ENCODE measurements around the gene GAREM1. TPM values are rescaled to one million over a fixed set of nuclear protein-coding genes. Genes with fewer than 3 reads are reported as not detected.

Gene GAREM1
- total RNA-seq, 1 donor from 2014 or later, result 10.0 TPM

DNA sequence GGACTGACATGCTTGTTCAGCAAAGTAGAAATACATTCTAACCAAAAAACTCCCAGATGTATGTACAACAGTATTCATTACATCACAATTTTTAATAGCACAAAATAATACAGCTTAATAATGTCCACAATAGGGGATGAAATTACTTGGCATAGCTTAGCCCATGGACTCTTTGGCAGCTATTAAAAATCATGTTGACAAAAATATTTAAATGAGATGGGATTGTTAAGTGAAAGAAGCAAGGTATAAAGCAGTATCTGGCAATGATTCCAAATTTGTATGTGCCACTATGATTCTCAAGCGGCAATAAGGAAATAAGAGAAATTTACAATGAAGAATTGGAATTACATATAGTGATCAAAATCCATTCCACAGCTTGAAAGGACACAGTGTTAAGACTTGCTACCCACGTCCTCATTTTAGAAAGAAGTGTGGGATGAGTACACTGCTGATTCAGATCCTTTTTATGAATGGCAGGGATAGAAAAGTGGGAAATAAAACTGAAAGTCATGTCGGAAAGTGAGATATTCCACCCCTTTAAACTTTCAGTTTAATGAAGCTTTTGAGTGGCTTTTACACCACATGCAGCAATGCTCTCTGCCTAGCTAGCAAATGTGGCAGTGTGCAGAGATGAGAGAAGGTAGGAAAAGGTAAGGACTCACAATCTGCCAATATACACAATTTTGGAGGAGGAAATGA, 2.4 kb downstream of the GAREM1 start:
- Histone ChIP-seq H3K4me3 (ENCODE audit: low read depth, low read length) (peak overlapping the region; percentile 81), H3K27me3 (ENCODE audit: control insufficient read depth, insufficient read depth, low read length) (no peaks in the 10 kb centered on the region), H3K36me3 (ENCODE audit: control insufficient read depth, insufficient read depth, low read length) (no peaks in the 10 kb centered on the region)
- DNase-seq (ENCODE audit: low read depth) (peak; percentile 13), FAIRE-seq (no peak)
- TF ChIP-seq, protein P1, sequence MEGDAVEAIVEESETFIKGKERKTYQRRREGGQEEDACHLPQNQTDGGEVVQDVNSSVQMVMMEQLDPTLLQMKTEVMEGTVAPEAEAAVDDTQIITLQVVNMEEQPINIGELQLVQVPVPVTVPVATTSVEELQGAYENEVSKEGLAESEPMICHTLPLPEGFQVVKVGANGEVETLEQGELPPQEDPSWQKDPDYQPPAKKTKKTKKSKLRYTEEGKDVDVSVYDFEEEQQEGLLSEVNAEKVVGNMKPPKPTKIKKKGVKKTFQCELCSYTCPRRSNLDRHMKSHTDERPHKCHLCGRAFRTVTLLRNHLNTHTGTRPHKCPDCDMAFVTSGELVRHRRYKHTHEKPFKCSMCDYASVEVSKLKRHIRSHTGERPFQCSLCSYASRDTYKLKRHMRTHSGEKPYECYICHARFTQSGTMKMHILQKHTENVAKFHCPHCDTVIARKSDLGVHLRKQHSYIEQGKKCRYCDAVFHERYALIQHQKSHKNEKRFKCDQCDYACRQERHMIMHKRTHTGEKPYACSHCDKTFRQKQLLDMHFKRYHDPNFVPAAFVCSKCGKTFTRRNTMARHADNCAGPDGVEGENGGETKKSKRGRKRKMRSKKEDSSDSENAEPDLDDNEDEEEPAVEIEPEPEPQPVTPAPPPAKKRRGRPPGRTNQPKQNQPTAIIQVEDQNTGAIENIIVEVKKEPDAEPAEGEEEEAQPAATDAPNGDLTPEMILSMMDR (IDR thresholded peaks at IDR 0.05; ENCODE audit: insufficient read depth, low read length, severe bottlenecking), result no peak

DNA sequence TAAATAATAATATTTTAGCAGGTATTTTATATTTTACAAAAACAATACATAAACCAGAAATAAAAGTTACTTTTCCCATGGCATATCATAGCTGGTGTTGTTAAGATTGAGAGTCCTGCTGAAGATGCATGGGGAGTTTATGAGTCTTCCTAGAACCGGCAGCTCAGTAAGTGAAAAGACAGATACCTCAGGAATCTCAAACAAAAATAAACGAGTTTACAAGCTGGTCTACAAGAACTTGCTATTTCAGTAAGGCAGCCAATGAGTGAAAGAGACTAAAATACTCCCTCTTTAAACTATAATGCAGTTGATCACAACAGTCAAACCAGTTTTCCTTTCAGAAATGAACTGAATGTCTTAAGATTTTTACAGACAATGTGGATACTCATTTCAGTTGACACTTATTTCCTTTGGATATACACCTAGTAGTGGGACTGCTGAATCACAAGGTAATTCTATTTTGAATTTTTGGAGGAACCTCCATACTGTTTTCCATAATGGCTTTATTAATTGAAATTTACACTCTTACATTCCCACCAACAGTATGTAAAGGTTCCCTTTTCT, 8.9 kb downstream of the GAREM1 start:
- Histone ChIP-seq H3K4me3 (ENCODE audit: low read depth, low read length) (no peak overlapping the region), H3K36me3 (ENCODE audit: control insufficient read depth, insufficient read depth, low read length) (no peaks in the 10 kb centered on the region), H3K27me3 (ENCODE audit: control insufficient read depth, insufficient read depth, low read length) (no peaks in the 10 kb centered on the region)
- TF ChIP-seq, protein P1 (IDR thresholded peaks at IDR 0.05; ENCODE audit: insufficient read depth, low read length, severe bottlenecking), result no peak
- FAIRE-seq, result no peak
- no peak for DNase-seq (ENCODE audit: low read depth)

DNA sequence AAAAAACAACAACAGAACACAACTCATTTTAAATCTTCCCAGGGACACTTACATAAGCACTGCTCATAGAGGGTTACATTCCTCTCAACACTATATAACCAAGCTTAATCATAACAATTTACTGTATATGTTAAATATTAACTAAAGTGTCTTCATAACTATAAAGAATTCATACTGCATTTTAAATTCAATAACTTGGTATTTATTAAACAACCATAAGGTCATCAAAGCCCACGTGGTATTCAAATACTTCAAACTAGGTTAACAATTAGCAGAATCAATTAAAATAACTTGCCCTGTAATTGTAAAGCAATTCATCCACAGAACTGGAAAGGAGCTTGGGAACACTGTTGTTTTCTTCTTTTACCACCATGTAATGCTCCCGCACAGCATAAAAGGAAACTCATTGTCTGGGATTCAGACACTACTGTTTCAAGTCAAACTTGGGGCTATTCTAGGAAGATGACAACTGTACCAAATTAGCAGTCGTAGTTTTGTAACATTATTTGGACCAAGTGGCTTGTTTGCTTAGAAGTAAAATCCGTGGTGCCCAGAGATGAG, 10.4 kb downstream of the GAREM1 start:
- Histone ChIP-seq H3K4me3 (ENCODE audit: low read depth, low read length) (no peak overlapping the region), H3K27me3 (ENCODE audit: control insufficient read depth, insufficient read depth, low read length) (no peaks in the 10 kb centered on the region), H3K36me3 (ENCODE audit: control insufficient read depth, insufficient read depth, low read length) (no peaks in the 10 kb centered on the region)
- TF ChIP-seq, protein P1 (IDR thresholded peaks at IDR 0.05; ENCODE audit: insufficient read depth, low read length, severe bottlenecking), result no peak
- DNase-seq (ENCODE audit: low read depth) (no peak), FAIRE-seq (no peak)

DNA sequence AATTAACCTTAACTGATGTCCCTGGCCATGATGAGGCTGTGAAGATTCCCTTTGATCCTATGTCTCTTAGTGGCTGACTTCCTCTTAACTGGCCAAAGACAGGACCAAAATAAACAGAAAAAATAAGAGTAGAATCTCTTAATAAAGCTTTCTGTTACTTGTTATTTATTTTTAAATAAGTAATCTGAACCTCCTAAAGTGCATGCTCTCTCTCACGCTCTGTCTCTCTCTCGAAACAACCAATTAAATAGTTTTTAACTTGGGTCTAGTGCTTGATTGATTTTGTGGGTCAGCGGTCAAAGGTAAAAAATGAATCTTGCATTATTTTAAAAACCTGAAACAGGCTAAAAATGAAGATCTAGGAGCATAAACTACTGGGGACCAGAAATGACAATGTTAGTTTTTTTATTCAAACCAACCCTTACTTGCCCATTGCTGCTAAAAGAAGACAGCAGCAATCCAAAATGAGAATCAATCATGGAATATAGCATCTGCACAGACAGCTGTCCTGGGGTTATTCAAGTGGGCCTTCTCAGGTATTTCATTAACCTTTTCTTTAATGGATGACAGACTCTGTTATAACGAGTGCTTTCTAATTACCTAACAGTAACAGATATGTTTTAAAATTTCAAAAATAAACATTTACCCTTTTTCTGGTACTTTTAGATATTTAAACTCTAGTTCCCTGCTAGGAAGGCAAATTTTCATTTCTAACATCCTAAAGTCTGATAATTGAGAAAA, 11.2 kb downstream of the GAREM1 start:
- TF ChIP-seq, protein P1 (IDR thresholded peaks at IDR 0.05; ENCODE audit: insufficient read depth, low read length, severe bottlenecking), result no peak
- H3K36me3 ChIP-seq (ENCODE audit: control insufficient read depth, insufficient read depth, low read length), result no peaks in the 10 kb centered on the region
- FAIRE-seq (no peak), DNase-seq (ENCODE audit: low read depth) (no peak)
- H3K4me3 ChIP-seq (ENCODE audit: low read depth, low read length), result no peak overlapping the region
- H3K27me3 ChIP-seq (ENCODE audit: control insufficient read depth, insufficient read depth, low read length), result no peaks in the 10 kb centered on the region

DNA sequence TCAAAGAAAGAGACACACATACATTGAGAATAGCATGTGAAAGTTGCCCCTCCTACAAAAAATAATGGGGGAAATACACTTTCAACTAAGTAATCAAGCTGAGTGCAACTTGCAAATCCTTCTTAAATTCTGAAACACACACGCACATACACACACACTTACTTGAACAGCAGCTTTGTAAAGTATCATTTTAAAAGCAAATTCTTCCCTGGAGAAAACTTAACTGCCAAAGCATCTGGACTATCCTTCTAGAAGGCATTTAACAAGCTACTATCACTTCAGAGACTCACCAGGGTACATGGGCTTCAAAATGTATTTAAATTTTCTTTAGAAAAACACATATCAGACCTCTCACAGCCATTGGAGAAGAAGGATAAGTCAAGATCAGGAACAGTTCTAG, 15.3 kb downstream of the GAREM1 start:
- FAIRE-seq (no peak), DNase-seq (ENCODE audit: low read depth) (no peak)
- Histone ChIP-seq H3K27me3 (ENCODE audit: control insufficient read depth, insufficient read depth, low read length) (no peaks in the 10 kb centered on the region), H3K4me3 (ENCODE audit: low read depth, low read length) (no peak overlapping the region), H3K36me3 (ENCODE audit: control insufficient read depth, insufficient read depth, low read length) (no peaks in the 10 kb centered on the region)
- TF ChIP-seq, protein P1 (IDR thresholded peaks at IDR 0.05; ENCODE audit: insufficient read depth, low read length, severe bottlenecking), result no peak
